ENCODE data around the gene VWF.
"Not testable (repeated sequence)": the region's sequence is repeated elsewhere in the genome, so short reads cannot be mapped to it uniquely, and the experiment has no call there.

VWF gene

DNA sequence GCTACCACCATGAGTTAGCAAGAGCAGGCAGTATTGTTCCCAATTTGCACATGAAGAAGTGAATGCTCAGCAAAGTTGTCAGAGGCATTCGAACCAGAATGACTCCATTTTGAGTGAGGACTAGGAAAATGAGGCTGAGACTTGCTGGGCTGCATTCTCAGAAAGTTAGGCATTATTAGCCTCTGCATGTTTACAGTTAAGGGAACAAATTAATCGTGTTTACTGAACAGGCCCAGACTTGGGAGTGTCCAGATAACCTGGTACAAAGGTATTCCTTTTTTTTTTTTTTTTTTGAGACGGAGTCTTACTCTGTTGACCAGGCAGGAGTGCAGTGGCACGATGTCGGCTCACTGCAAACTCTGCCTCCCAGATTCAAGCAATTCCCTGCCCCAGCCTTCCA lies 22.5 kb upstream of the VWF start:
- no peak for DNase-seq (ENCODE audit: low read depth)
- no peak overlapping the region for H3K4me3 ChIP-seq (ENCODE audit: low read depth, low read length)
- TF ChIP-seq, protein P1, sequence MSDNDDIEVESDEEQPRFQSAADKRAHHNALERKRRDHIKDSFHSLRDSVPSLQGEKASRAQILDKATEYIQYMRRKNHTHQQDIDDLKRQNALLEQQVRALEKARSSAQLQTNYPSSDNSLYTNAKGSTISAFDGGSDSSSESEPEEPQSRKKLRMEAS (IDR thresholded peaks at IDR 0.05; ENCODE audit: low read depth, low read length) = no peak
- TF ChIP-seq, protein P2, sequence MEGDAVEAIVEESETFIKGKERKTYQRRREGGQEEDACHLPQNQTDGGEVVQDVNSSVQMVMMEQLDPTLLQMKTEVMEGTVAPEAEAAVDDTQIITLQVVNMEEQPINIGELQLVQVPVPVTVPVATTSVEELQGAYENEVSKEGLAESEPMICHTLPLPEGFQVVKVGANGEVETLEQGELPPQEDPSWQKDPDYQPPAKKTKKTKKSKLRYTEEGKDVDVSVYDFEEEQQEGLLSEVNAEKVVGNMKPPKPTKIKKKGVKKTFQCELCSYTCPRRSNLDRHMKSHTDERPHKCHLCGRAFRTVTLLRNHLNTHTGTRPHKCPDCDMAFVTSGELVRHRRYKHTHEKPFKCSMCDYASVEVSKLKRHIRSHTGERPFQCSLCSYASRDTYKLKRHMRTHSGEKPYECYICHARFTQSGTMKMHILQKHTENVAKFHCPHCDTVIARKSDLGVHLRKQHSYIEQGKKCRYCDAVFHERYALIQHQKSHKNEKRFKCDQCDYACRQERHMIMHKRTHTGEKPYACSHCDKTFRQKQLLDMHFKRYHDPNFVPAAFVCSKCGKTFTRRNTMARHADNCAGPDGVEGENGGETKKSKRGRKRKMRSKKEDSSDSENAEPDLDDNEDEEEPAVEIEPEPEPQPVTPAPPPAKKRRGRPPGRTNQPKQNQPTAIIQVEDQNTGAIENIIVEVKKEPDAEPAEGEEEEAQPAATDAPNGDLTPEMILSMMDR (IDR thresholded peaks at IDR 0.05; ENCODE audit: low read depth, low read length) = no peak
- TF ChIP-seq MYC (IDR thresholded peaks at IDR 0.05; ENCODE audit: low read depth, low read length) (no peak), POLR2A (IDR thresholded peaks at IDR 0.05; ENCODE audit: extremely low read depth, insufficient read length) (no peak)

DNA sequence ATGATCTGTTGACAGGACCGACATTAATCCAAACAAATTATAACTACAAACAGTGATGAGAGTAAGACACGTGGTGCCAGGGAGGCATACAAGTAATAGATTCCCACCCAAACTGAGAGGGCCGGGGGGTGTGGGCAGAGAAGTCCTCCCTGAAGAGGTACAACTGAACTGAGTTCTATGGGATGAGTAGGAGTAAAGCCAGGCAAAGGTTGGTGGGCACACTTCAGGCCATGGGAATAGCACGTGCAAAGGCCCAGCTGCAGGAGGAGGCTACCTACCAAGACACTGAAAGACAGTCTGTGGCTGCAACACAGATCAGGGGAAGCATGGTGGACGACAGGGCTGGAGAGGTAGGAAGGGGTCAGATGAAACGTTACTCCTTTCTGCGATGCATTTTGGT lies 22.0 kb upstream of the VWF start:
- no peak overlapping the region for H3K4me3 ChIP-seq (ENCODE audit: low read depth, low read length)
- no peak for DNase-seq (ENCODE audit: low read depth)
- TF ChIP-seq, protein P2 (IDR thresholded peaks at IDR 0.05; ENCODE audit: low read depth, low read length) = no peak
- TF ChIP-seq, protein P1 (IDR thresholded peaks at IDR 0.05; ENCODE audit: low read depth, low read length) = no peak
- TF ChIP-seq MYC (IDR thresholded peaks at IDR 0.05; ENCODE audit: low read depth, low read length) (no peak), POLR2A (IDR thresholded peaks at IDR 0.05; ENCODE audit: extremely low read depth, insufficient read length) (no peak)

- TF ChIP-seq MYC (IDR thresholded peaks at IDR 0.05; ENCODE audit: low read depth, low read length) (no peak), POLR2A (IDR thresholded peaks at IDR 0.05; ENCODE audit: extremely low read depth, insufficient read length) (no peak)
- TF ChIP-seq, protein P1 (IDR thresholded peaks at IDR 0.05; ENCODE audit: low read depth, low read length) = no peak
- TF ChIP-seq, protein P2 (IDR thresholded peaks at IDR 0.05; ENCODE audit: low read depth, low read length) = no peak
- DNase-seq (ENCODE audit: low read depth) = no peak
- no peak overlapping the region for H3K4me3 ChIP-seq (ENCODE audit: low read depth, low read length)
Measured at GRCh38 chr12:6145564-6145963, 21.1 kb upstream of the VWF start.

DNA sequence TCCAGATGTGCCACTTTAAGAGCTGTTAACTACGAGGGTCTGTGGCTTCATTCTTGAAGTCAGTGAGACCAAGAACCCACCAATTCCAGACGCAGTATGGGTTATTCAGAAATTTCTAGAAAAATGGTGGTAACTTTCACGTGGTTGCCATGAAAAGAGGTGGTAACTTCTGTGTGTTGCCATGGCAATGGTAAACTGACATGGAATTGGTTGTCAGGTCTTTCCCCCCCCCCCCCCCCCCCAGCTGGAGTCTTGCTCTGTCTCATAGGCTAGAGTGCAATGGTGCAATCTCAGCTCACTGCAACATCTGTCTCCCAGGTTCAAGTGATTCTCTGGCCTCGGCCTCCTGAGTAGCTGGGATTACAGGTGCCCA lies 18.8 kb upstream of the VWF start:
- TF ChIP-seq MYC (IDR thresholded peaks at IDR 0.05; ENCODE audit: low read depth, low read length) (no peak), POLR2A (IDR thresholded peaks at IDR 0.05; ENCODE audit: extremely low read depth, insufficient read length) (no peak)
- TF ChIP-seq, protein P2 (IDR thresholded peaks at IDR 0.05; ENCODE audit: low read depth, low read length) = no peak
- TF ChIP-seq, protein P1 (IDR thresholded peaks at IDR 0.05; ENCODE audit: low read depth, low read length) = no peak
- no peak for DNase-seq (ENCODE audit: low read depth)
- H3K4me3 ChIP-seq (ENCODE audit: low read depth, low read length) = no peak overlapping the region

GRCh38 chr12:6142368-6143302 lies 18.2 kb upstream of the VWF start:
- peak; percentile 61 for DNase-seq (ENCODE audit: low read depth)
- not testable (repeated sequence) for H3K4me3 ChIP-seq (ENCODE audit: low read depth, low read length)

GRCh38 chr12:6141731-6142367 lies 17.4 kb upstream of the VWF start:
- not testable (repeated sequence) for H3K4me3 ChIP-seq (ENCODE audit: low read depth, low read length)

More at GRCh38 chr12:6141731-6142367, 17.4 kb upstream of the VWF start:
- not testable (repeated sequence) for DNase-seq (ENCODE audit: low read depth)

Measured in NB4 (cell line).